ACC112 (cell line): ENCODE measurements around the gene CHCHD4.
"Not testable (repeated sequence)": the region's sequence is repeated elsewhere in the genome, so short reads cannot be mapped to it uniquely, and the experiment has no call there.

ENCODE experiments used
- H2AFZ ChIP-seq: fragments of 200-600 bp; sonication (generic); one replicate; pipeline ENCODE4 v1.6.0; 2017; ENCODE audit warnings: antibody characterized with exemption, low read length; ENCODE audit not compliant: unreplicated experiment
- H3K27ac ChIP-seq: fragments of 200-600 bp; sonication (generic); 2 replicates; pipeline ENCODE4 v1.5.1; 2014; ENCODE audit warnings: low read depth, mild to moderate bottlenecking, antibody characterized with exemption, low read length, moderate library complexity
- H3K27me3 ChIP-seq: fragments of 200-600 bp; sonication (generic); 2 replicates; pipeline ENCODE4 v1.6.1; 2014; ENCODE audit warnings: mild to moderate bottlenecking, antibody characterized with exemption, low read length, moderate library complexity, mixed read lengths; ENCODE audit not compliant: insufficient read depth
- H3K36me3 ChIP-seq: fragments of 200-600 bp; sonication (generic); 2 replicates; pipeline ENCODE4 v1.6.1; 2016; ENCODE audit warnings: mild to moderate bottlenecking, antibody characterized with exemption, low read length, moderate library complexity, mixed read lengths; ENCODE audit not compliant: insufficient read depth
- H3K4me1 ChIP-seq: fragments of 200-600 bp; sonication (generic); one replicate; pipeline ENCODE4 v1.6.1; 2016; ENCODE audit warnings: low read length, mixed read lengths; ENCODE audit not compliant: insufficient read depth, unreplicated experiment, control insufficient read depth
- H3K4me3 ChIP-seq: fragments of 200-600 bp; sonication (generic); 2 replicates; pipeline ENCODE4 v1.5.1; 2014; ENCODE audit warnings: mild to moderate bottlenecking, low read depth, low read length
- H3K79me2 ChIP-seq: fragments of 200-600 bp; sonication (generic); one replicate; pipeline ENCODE4 v1.6.0; 2016; ENCODE audit warnings: low read length; ENCODE audit not compliant: control insufficient read depth, unreplicated experiment, insufficient read depth

Gene CHCHD4

GRCh38 chr3:14119651-14120050 is 5.0 kb downstream of the CHCHD4 start:
- Histone ChIP-seq H3K4me3 (no peak overlapping the region), H3K79me2 (peaks cover 55% of the 10 kb centered on the region), H3K36me3 (peaks cover 8% of the 10 kb centered on the region; the same call in 1 of the 2 replicates), H3K27me3 (no peaks in the 10 kb centered on the region), H3K4me1 (peaks cover 15% of the 10 kb centered on the region), H2AFZ (no peak overlapping the region), H3K27ac (no peak overlapping the region)

GRCh38 chr3:14118400-14119381 is 6.0 kb downstream of the CHCHD4 start:
- no peak overlapping the region for H3K4me3 ChIP-seq
- peaks cover 49% of the 10 kb centered on the region for H3K79me2 ChIP-seq
- no peaks in the 10 kb centered on the region for H3K27me3 ChIP-seq
- H3K4me1 ChIP-seq: peaks cover 13% of the 10 kb centered on the region
- H3K27ac ChIP-seq: no peak overlapping the region
- H3K36me3 ChIP-seq: peaks cover 12% of the 10 kb centered on the region; the same call in 1 of the 2 replicates
- H2AFZ ChIP-seq: no peak overlapping the region

GRCh38 chr3:14117468-14118399 is 6.9 kb downstream of the CHCHD4 start:
- Histone ChIP-seq H3K4me3 (no peak overlapping the region), H3K36me3 (peaks cover 15% of the 10 kb centered on the region; the same call in 1 of the 2 replicates), H2AFZ (no peak overlapping the region), H3K79me2 (peaks cover 39% of the 10 kb centered on the region), H3K4me1 (peaks cover 3% of the 10 kb centered on the region), H3K27me3 (no peaks in the 10 kb centered on the region), H3K27ac (no peak overlapping the region)

- no peak overlapping the region for H3K27ac ChIP-seq
- H2AFZ ChIP-seq: no peak overlapping the region
- H3K79me2 ChIP-seq: peaks cover 19% of the 10 kb centered on the region
- peaks cover 28% of the 10 kb centered on the region; the same call in 1 of the 2 replicates for H3K36me3 ChIP-seq
- no peaks in the 10 kb centered on the region for H3K27me3 ChIP-seq
- H3K4me1 ChIP-seq: no peaks in the 10 kb centered on the region
- no peak overlapping the region for H3K4me3 ChIP-seq
These were observed 10.6 kb downstream of the CHCHD4 start for GRCh38 chr3:14113965-14114635.

GRCh38 chr3:14110699-14111098 is 14.0 kb downstream of the CHCHD4 start:
- H3K79me2 ChIP-seq: no peaks in the 10 kb centered on the region
- peaks cover 3% of the 10 kb centered on the region; the same call in 1 of the 2 replicates for H3K27me3 ChIP-seq
- H3K4me3 ChIP-seq: no peak overlapping the region
- H2AFZ ChIP-seq: no peak overlapping the region
- no peaks in the 10 kb centered on the region for H3K4me1 ChIP-seq
- H3K27ac ChIP-seq: no peak overlapping the region
- H3K36me3 ChIP-seq: peaks cover 24% of the 10 kb centered on the region; the same call in 1 of the 2 replicates

- H3K4me1 ChIP-seq, H2AFZ ChIP-seq, H3K27me3 ChIP-seq, H3K79me2 ChIP-seq, H3K4me3 ChIP-seq, H3K27ac ChIP-seq: not testable (repeated sequence)
- peaks cover 20% of the 10 kb centered on the region; the same call in 1 of the 2 replicates for H3K36me3 ChIP-seq
These were observed 14.8 kb downstream of the CHCHD4 start for GRCh38 chr3:14109821-14110220.

GRCh38 chr3:14097616-14098391 is 26.9 kb downstream of the CHCHD4 start:
- Histone ChIP-seq H3K27ac (no peak overlapping the region), H3K4me1 (no peaks in the 10 kb centered on the region), H3K27me3 (peaks cover 48% of the 10 kb centered on the region), H3K4me3 (no peak overlapping the region), H3K79me2 (no peaks in the 10 kb centered on the region), H2AFZ (no peak overlapping the region), H3K36me3 (no peaks in the 10 kb centered on the region)

GRCh38 chr3:14096742-14097141 is 27.9 kb downstream of the CHCHD4 start:
- Histone ChIP-seq H3K4me3 (no peak overlapping the region), H2AFZ (no peak overlapping the region), H3K27me3 (peaks cover 48% of the 10 kb centered on the region), H3K4me1 (no peaks in the 10 kb centered on the region), H3K79me2 (no peaks in the 10 kb centered on the region), H3K27ac (no peak overlapping the region), H3K36me3 (no peaks in the 10 kb centered on the region)

- no peak overlapping the region for H3K4me3 ChIP-seq
- no peak overlapping the region for H2AFZ ChIP-seq
- H3K27ac ChIP-seq: no peak overlapping the region
- H3K4me1 ChIP-seq: no peaks in the 10 kb centered on the region
- H3K36me3 ChIP-seq: no peaks in the 10 kb centered on the region
- H3K79me2 ChIP-seq: no peaks in the 10 kb centered on the region
- H3K27me3 ChIP-seq: peaks cover 34% of the 10 kb centered on the region
These were observed 30.8 kb downstream of the CHCHD4 start for GRCh38 chr3:14093831-14094230.
